Ascending aorta (tissue), 2 donors: Measurements from ENCODE around the gene S100B. TPM values are rescaled to one million over a fixed set of nuclear protein-coding genes. Genes with fewer than 3 reads are reported as not detected.

Experiments
- DNase-seq, 2 donors: peaks; one replicate each; pipeline ENCODE4 v3.0.0-alpha.2; 2019; ENCODE audit warnings: low spot score in 2 of 2
- H3K27ac ChIP-seq, 2 donors: fragments of 200-600 bp; sonication (generic); one replicate each; pipeline ENCODE4 v1.5.1; 2016 to 2017; ENCODE audit warnings: mild to moderate bottlenecking in 1 of 2
- H3K27me3 ChIP-seq: fragments of 200-600 bp; sonication (generic); one replicate; pipeline ENCODE4 v1.5.1; 2017
- H3K36me3 ChIP-seq, 2 donors: fragments of 200-600 bp; sonication (generic); one replicate each; pipeline ENCODE4 v1.5.1; 2016
- H3K4me1 ChIP-seq, 2 donors: fragments of 200-600 bp; sonication (generic); one replicate each; pipeline ENCODE4 v1.5.1; 2016 to 2017; ENCODE audit warnings: mild to moderate bottlenecking in 1 of 2
- H3K4me3 ChIP-seq, 2 donors: fragments of 200-600 bp; sonication (generic); one replicate each; pipeline ENCODE4 v1.5.1; 2016 to 2017; ENCODE audit warnings: mild to moderate bottlenecking in 1 of 2
- H3K9me3 ChIP-seq, 2 donors: fragments of 200-600 bp; sonication (generic); one replicate each; pipeline ENCODE4 v1.5.1; 2016
- intact Hi-C: fragments of 100-400 bp; cut with DNase I; formaldehyde crosslinking; loops from one replicate; pipeline ENCODE4 v1.15.1; 2023
- total RNA-seq: library from RNA; depleted of rRNA; stranded (reverse); fragments of >200 nt; gene quantifications from one replicate; pipeline ENCODE4 v1.1.0, GENCODE V29; 2016
- TF ChIP-seq, protein P1 (sequence below), 3 experiments: fragments of 200-600 bp in 2 of 3; fragments of 450-650 bp in 1 of 3; sonication (generic) in 2 of 3; IDR thresholded peaks; one replicate each; pipeline ENCODE4 v1.5.1; 2016 to 2019; ENCODE audit warnings: antibody characterized with exemption in 3 of 3, mild to moderate bottlenecking in 1 of 3, moderate library complexity in 1 of 3

The S100B gene
- total RNA-seq, 1 donor from 2014 or later, result 0.53 TPM

DNA sequence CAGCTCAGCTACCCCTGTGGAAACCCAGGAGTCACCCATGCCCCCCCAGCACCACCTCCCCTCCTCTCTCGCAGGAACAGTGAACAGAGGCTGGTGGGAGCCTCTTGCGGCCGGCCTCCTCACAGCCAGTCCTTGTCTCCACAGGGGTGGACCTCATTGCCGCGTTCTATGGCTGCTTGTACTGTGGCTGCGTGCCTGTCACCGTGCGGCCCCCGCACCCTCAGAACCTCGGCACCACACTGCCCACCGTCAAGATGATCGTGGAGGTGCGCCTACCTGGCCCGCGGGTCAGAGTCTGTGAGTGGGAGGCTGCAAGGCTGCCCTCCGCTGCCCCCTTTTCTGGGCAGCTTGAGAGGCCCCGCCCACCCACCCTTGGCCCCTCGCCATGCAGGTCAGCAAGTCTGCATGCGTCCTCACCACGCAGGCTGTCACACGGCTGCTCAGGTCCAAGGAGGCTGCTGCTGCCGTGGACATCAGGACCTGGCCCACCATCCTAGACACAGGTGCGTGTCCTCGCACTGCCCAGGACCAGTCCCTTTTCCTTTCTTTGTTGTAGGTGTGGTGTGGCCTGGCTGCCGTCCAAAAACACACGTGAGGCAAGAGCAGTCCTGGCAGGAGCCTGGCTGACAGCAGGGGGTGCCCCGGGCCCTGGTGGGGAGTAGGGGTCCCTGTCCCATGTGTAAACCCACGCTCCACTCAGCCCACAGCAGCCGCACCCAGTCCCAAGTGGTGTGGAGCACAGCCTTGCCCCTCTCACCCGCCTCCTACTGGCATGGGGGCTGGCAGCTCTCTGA is 50.3 kb downstream of the S100B start:
- H3K27ac ChIP-seq, result no peak overlapping the region
- H3K27me3 ChIP-seq, result no peaks in the 10 kb centered on the region
- intact Hi-C loops, result no loop called here
- peaks cover 62 to 92% of the 10 kb centered on the region in 2 donors for H3K36me3 ChIP-seq
- H3K4me1 ChIP-seq, result no peaks in the 10 kb centered on the region
- no peaks in the 10 kb centered on the region for H3K9me3 ChIP-seq
- TF ChIP-seq, protein P1, sequence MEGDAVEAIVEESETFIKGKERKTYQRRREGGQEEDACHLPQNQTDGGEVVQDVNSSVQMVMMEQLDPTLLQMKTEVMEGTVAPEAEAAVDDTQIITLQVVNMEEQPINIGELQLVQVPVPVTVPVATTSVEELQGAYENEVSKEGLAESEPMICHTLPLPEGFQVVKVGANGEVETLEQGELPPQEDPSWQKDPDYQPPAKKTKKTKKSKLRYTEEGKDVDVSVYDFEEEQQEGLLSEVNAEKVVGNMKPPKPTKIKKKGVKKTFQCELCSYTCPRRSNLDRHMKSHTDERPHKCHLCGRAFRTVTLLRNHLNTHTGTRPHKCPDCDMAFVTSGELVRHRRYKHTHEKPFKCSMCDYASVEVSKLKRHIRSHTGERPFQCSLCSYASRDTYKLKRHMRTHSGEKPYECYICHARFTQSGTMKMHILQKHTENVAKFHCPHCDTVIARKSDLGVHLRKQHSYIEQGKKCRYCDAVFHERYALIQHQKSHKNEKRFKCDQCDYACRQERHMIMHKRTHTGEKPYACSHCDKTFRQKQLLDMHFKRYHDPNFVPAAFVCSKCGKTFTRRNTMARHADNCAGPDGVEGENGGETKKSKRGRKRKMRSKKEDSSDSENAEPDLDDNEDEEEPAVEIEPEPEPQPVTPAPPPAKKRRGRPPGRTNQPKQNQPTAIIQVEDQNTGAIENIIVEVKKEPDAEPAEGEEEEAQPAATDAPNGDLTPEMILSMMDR (IDR thresholded peaks at IDR 0.05), result no peak
- H3K4me3 ChIP-seq, result no peak overlapping the region
- no peak for DNase-seq

DNA sequence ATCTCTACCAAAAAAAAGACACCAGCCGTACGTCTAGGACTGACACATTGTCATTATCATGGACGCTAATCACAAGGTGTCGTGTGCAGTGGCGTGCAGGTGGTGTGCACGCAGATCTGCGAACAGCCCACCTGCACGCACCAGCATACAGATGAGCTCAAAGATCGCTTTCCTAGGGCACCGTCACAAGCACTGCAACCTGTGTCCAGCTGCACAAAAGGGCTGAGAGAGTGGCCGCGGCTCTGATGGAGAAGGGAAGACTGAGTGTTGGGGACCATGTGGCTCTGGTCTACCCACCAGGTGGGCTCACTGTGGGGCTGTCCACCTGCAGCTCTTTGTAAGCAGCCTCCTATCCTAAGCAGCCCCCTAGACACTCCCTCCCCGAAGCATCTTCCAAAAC is 50.9 kb downstream of the S100B start:
- Histone ChIP-seq H3K36me3 (peaks cover 64 to 88% of the 10 kb centered on the region in 2 donors), H3K4me3 (no peak overlapping the region), H3K27me3 (no peaks in the 10 kb centered on the region), H3K4me1 (no peaks in the 10 kb centered on the region), H3K9me3 (no peaks in the 10 kb centered on the region), H3K27ac (no peak overlapping the region)
- intact Hi-C loops, result no loop called here
- TF ChIP-seq, protein P1 (IDR thresholded peaks at IDR 0.05), result no peak
- no peak for DNase-seq

DNA sequence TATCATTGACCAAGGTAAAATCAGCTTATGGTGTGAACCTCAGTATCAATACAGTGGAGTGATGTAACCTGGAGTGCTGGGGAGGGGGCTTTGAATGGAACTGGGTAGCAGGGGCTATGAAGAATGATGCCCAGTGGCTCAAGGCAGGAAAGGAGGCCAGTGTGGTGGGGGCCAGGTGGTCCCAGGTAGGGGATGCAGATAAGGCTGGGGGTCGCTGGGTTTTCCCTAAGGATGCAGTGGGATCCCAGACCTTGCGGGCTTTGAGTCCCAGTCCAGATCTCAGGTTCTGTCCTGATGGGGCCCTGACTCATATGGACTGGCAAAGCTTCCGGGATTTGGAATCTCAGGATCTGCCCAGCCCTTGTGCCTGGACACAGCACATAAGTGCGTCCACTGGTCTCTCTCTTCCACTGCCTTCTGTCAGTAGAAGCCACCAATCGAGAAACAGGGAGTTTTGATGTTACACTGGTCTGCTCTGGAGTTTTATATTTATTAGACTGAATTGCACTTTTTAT is 52.0 kb downstream of the S100B start:
- Histone ChIP-seq H3K27ac (no peak overlapping the region), H3K36me3 (peaks cover 73 to 90% of the 10 kb centered on the region in 2 donors), H3K4me1 (no peaks in the 10 kb centered on the region), H3K9me3 (no peaks in the 10 kb centered on the region), H3K27me3 (no peaks in the 10 kb centered on the region), H3K4me3 (no peak overlapping the region)
- DNase-seq, result no peak
- intact Hi-C loops, result no loop called here
- TF ChIP-seq, protein P1 (IDR thresholded peaks at IDR 0.05), result no peak

DNA sequence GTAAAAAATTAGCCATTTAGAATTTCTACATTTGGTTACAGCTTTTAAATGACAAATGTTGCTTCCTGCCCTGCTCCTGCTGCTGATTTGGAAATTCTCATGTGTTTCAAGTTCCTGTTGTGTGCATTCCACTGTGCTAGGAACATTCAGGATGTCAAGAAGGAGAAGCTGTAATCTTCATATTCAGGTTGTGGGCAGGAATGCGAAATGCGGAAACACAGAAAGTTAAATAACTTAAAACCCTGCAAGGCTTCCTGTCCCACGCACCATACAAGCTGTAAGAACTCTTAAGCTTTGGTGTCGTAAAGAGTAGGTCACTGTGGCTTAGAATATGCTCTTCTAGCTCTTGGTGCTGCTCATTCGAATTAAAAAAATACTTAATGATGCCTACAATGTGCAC is 52.6 kb downstream of the S100B start:
- TF ChIP-seq, protein P1 (IDR thresholded peaks at IDR 0.05), result no peak
- Histone ChIP-seq H3K27me3 (no peaks in the 10 kb centered on the region), H3K4me3 (no peak overlapping the region), H3K4me1 (no peaks in the 10 kb centered on the region), H3K36me3 (peaks cover 73 to 90% of the 10 kb centered on the region in 2 donors), H3K27ac (no peak overlapping the region), H3K9me3 (no peaks in the 10 kb centered on the region)
- intact Hi-C loops, result no loop called here
- no peak for DNase-seq

DNA sequence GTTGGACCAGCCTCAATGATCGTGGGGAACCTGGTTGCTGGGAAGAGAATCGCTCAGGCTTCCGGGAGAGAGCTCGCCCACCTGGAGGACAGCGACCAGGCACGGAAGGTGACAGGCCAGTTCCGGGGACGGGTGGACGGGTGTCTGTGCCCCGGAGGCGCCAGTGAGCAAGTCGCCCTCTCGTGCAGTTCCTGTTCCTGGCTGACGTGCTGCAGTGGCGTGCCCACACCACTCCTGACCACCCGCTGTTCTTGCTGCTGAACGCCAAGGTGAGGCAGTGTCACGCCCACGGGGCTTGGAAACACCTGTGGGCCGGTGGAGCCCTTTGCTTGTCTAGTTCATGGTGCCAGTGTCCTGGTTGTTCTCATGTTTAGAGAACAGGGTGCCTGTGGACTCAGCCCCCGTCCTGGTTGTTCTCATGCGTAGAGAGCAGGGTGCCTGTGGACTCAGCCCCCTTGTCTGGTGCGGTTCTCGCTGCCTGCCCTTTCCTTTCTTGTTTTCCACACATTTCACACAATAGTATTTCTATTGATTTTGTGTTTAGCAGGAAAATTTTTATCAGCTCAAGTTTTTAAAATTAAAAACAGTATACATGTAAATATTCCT is 53.1 kb downstream of the S100B start:
- no peak for DNase-seq
- peaks cover 73 to 90% of the 10 kb centered on the region in 2 donors for H3K36me3 ChIP-seq
- H3K4me1 ChIP-seq, result no peaks in the 10 kb centered on the region
- intact Hi-C loops, result no loop called here
- TF ChIP-seq, protein P1 (IDR thresholded peaks at IDR 0.05), result no peak
- no peak overlapping the region for H3K4me3 ChIP-seq
- no peak overlapping the region for H3K27ac ChIP-seq
- no peaks in the 10 kb centered on the region for H3K9me3 ChIP-seq
- H3K27me3 ChIP-seq, result no peaks in the 10 kb centered on the region
